Measurements from ENCODE around the gene PRKG1. TPM values are rescaled to one million over a fixed set of nuclear protein-coding genes. Genes with fewer than 3 reads are reported as not detected.
A peak's percentile ranks its signal among the peaks of the same experiment; 100 is the strongest.

Gene PRKG1
- total and polyA plus RNA-seq, 2 experiments from 2014 or later = 10.7 to 21.8 TPM

- Histone ChIP-seq H3K4me2 (ENCODE audit: unreplicated experiment) (no peak overlapping the region), H3K4me3 (no peak overlapping the region), H3F3A (ENCODE audit: insufficient read depth) (no peaks in the 10 kb centered on the region), H3K9ac (no peak overlapping the region), H3K27me3 (replicated peaks; ENCODE audit: insufficient read depth) (no peaks in the 10 kb centered on the region), H3K9me3 (ENCODE audit: low read depth) (no peaks in the 10 kb centered on the region), H3K36me3 (ENCODE audit: low read depth) (no peaks in the 10 kb centered on the region), H3K79me2 (ENCODE audit: insufficient read depth) (no peaks in the 10 kb centered on the region), H3K4me1 (ENCODE audit: insufficient read depth) (no peaks in the 10 kb centered on the region), H3K27ac (no peak overlapping the region), H3K9me2 (ENCODE audit: insufficient read depth) (peaks cover under 1% of the 10 kb centered on the region; the same call in 1 of the 2 replicates), H2AFZ (no peak overlapping the region), H4K20me1 (ENCODE audit: insufficient read depth) (no peaks in the 10 kb centered on the region)
- in situ Hi-C loops (cut with MboI) = no loop called here
- TF ChIP-seq EZH2phosphoT487 (IDR thresholded peaks at IDR 0.05; ENCODE audit: insufficient read depth, low read depth) (no peak), EZH2 (IDR thresholded peaks at IDR 0.05; ENCODE audit: insufficient read depth, poor library complexity, severe bottlenecking) (no peak)
- no peak for DNase-seq
- WGBS, 2 experiments (ENCODE audit: low coverage in 1 of 2, low lambda C conversion rate in 2 of 2, missing lambda C conversion rate in 2 of 2) = 58 to 68% methylated on average over 3 of the region's 3 CpGs
These were observed 1205.3 kb downstream of the PRKG1 start for GRCh38 chr10:52279546-52279945.

- Histone ChIP-seq H4K20me1 (ENCODE audit: insufficient read depth) (no peaks in the 10 kb centered on the region), H3K27me3 (replicated peaks; ENCODE audit: insufficient read depth) (no peaks in the 10 kb centered on the region), H3K9me3 (ENCODE audit: low read depth) (no peaks in the 10 kb centered on the region), H3K9me2 (ENCODE audit: insufficient read depth) (peaks cover 3% of the 10 kb centered on the region; the same call in 1 of the 2 replicates), H3K79me2 (ENCODE audit: insufficient read depth) (no peaks in the 10 kb centered on the region), H3K36me3 (ENCODE audit: low read depth) (no peaks in the 10 kb centered on the region), H3K27ac (no peak overlapping the region), H3K4me2 (ENCODE audit: unreplicated experiment) (no peak overlapping the region), H3K4me1 (ENCODE audit: insufficient read depth) (no peaks in the 10 kb centered on the region), H2AFZ (no peak overlapping the region), H3K9ac (no peak overlapping the region), H3F3A (ENCODE audit: insufficient read depth) (no peaks in the 10 kb centered on the region), H3K4me3 (no peak overlapping the region)
- WGBS, 2 experiments (ENCODE audit: low coverage in 1 of 2, low lambda C conversion rate in 2 of 2, missing lambda C conversion rate in 2 of 2) = 90 to 95% methylated on average over 1 of the region's 1 CpG
- in situ Hi-C loops (cut with MboI) = no loop called here
- TF ChIP-seq EZH2phosphoT487 (IDR thresholded peaks at IDR 0.05; ENCODE audit: insufficient read depth, low read depth) (no peak), EZH2 (IDR thresholded peaks at IDR 0.05; ENCODE audit: insufficient read depth, poor library complexity, severe bottlenecking) (no peak)
- no peak for DNase-seq
These were observed 1205.8 kb downstream of the PRKG1 start for GRCh38 chr10:52280051-52280450.

DNA sequence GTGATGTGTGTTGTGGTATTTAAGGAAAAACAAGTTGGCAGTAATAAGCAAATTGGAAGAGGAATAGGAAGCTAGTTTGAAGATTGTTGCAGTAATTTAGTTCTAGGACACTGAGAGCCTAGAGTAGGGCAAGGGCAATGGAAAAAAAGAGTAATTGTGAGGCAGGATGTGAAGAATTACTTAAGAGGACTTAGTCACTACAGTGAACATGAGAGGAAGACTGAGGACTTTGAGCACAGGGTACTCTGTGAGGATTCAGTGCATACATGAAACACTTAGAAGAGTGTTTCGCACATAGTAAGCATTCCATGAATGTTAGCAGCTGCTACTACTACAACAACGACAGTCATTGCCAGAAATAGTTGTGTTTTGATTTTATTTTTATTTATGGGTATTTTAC lies 1208.9 kb downstream of the PRKG1 start:
- TF ChIP-seq EZH2phosphoT487 (IDR thresholded peaks at IDR 0.05; ENCODE audit: insufficient read depth, low read depth) (no peak), EZH2 (IDR thresholded peaks at IDR 0.05; ENCODE audit: insufficient read depth, poor library complexity, severe bottlenecking) (no peak)
- no peak overlapping the region for H3K4me3 ChIP-seq
- in situ Hi-C loops (cut with MboI) = no loop called here
- 73 to 78% methylated on average over 2 of the region's 2 CpGs for WGBS, 2 experiments (ENCODE audit: low coverage in 1 of 2, low lambda C conversion rate in 2 of 2, missing lambda C conversion rate in 2 of 2)
- H3K36me3 ChIP-seq (ENCODE audit: low read depth) = no peaks in the 10 kb centered on the region
- peak; percentile 41 for DNase-seq
- H3K9me3 ChIP-seq (ENCODE audit: low read depth) = no peaks in the 10 kb centered on the region
- no peaks in the 10 kb centered on the region for H3F3A ChIP-seq (ENCODE audit: insufficient read depth)
- no peaks in the 10 kb centered on the region for H3K27me3 ChIP-seq (replicated peaks; ENCODE audit: insufficient read depth)
- H3K4me1 ChIP-seq (ENCODE audit: insufficient read depth) = no peaks in the 10 kb centered on the region
- H3K79me2 ChIP-seq (ENCODE audit: insufficient read depth) = no peaks in the 10 kb centered on the region
- H4K20me1 ChIP-seq (ENCODE audit: insufficient read depth) = no peaks in the 10 kb centered on the region
- H2AFZ ChIP-seq = no peak overlapping the region
- H3K9me2 ChIP-seq (ENCODE audit: insufficient read depth) = peaks cover 3% of the 10 kb centered on the region; the same call in 1 of the 2 replicates
- H3K4me2 ChIP-seq (ENCODE audit: unreplicated experiment) = no peak overlapping the region
- H3K27ac ChIP-seq = no peak overlapping the region
- H3K9ac ChIP-seq = no peak overlapping the region

DNA sequence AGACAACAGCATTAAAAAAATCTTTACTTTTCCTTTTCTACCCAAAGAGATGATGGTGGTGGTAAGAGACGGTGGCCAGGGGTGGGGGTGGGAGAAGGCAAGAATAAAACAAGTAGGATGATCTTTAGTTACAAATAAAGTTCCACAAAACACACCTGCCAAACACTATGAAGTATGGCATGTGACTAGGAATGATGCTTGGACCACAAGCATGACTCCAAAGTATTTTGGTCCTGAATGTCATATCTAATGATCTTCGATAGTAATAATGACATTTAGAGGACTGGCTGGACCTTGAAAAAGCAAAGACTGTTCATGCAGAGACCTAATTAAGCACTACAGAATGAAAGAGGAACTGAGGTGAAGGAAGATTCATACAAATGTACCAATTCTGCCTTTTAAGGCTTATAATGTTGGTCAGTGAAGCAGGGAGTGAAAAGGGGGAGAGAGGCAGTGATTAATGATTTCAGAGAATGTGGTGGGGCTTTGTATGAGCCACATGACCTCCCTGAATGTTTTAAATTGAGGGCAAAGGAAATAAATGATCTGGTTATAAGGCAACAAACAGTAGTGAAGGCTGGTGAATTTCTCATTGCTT lies 1210.2 kb downstream of the PRKG1 start:
- no peaks in the 10 kb centered on the region for H3K27me3 ChIP-seq (replicated peaks; ENCODE audit: insufficient read depth)
- no peak overlapping the region for H3K27ac ChIP-seq
- no peaks in the 10 kb centered on the region for H3K79me2 ChIP-seq (ENCODE audit: insufficient read depth)
- H3F3A ChIP-seq (ENCODE audit: insufficient read depth) = no peaks in the 10 kb centered on the region
- H3K9me3 ChIP-seq (ENCODE audit: low read depth) = no peaks in the 10 kb centered on the region
- H3K4me2 ChIP-seq (ENCODE audit: unreplicated experiment) = no peak overlapping the region
- WGBS, 2 experiments (ENCODE audit: low coverage in 1 of 2, low lambda C conversion rate in 2 of 2, missing lambda C conversion rate in 2 of 2) = 91 to 96% methylated on average over 2 of the region's 2 CpGs
- no peaks in the 10 kb centered on the region for H3K36me3 ChIP-seq (ENCODE audit: low read depth)
- in situ Hi-C loops (cut with MboI) = no loop called here
- no peak overlapping the region for H3K9ac ChIP-seq
- no peaks in the 10 kb centered on the region for H4K20me1 ChIP-seq (ENCODE audit: insufficient read depth)
- H3K9me2 ChIP-seq (ENCODE audit: insufficient read depth) = peaks cover 3% of the 10 kb centered on the region; the same call in 1 of the 2 replicates
- H2AFZ ChIP-seq = no peak overlapping the region
- DNase-seq = no peak
- no peaks in the 10 kb centered on the region for H3K4me1 ChIP-seq (ENCODE audit: insufficient read depth)
- H3K4me3 ChIP-seq = no peak overlapping the region
- TF ChIP-seq EZH2phosphoT487 (IDR thresholded peaks at IDR 0.05; ENCODE audit: insufficient read depth, low read depth) (no peak), EZH2 (IDR thresholded peaks at IDR 0.05; ENCODE audit: insufficient read depth, poor library complexity, severe bottlenecking) (no peak)

Measured in GM23248 (cell line).